Activated T-cell treated with anti-CD3 and anti-CD28 coated beads, Interleukin-2, amount 50 U/mL, for 72 hours (primary cell): Measurements from ENCODE around the gene LMX1A. TPM values are rescaled to one million over a fixed set of nuclear protein-coding genes. Genes with fewer than 3 reads are reported as not detected.

ENCODE experiments used
- ATAC-seq, 2 donors: fragments of 150-1000 bp; cut with Tn5 transposase; replicated peaks in 1 of 2; 2 replicates each; pipeline ENCODE4 v1.10.0; 2021; ENCODE audit warnings: moderate library complexity in 2 of 2, mild to moderate bottlenecking in 1 of 2
- DNase-seq, 2 donors: peaks; one replicate each; pipeline ENCODE4 v3.0.0; 2021 to 2022; ENCODE audit warnings: mixed read lengths in 1 of 2
- H3K27ac Mint-ChIP-seq: one replicate; pipeline ENCODE4 v1.8.0; 2022; ENCODE audit warnings: mild to moderate bottlenecking, moderate library complexity, mixed read lengths
- H3K27me3 Mint-ChIP-seq: one replicate; pipeline ENCODE4 v1.8.0; 2022; ENCODE audit warnings: low read depth, mixed read lengths
- H3K36me3 Mint-ChIP-seq, 2 donors: one replicate each; pipeline ENCODE4 v1.8.0; 2022; ENCODE audit warnings: mixed read lengths in 2 of 2, mild to moderate bottlenecking in 1 of 2; ENCODE audit not compliant: insufficient read depth in 2 of 2
- H3K4me1 Mint-ChIP-seq: one replicate; pipeline ENCODE4 v1.8.0; 2022; ENCODE audit warnings: low read depth, mixed read lengths
- H3K4me3 Mint-ChIP-seq, 2 donors: one replicate each; pipeline ENCODE4 v1.8.0; 2022; ENCODE audit warnings: mild to moderate bottlenecking in 2 of 2, mixed read lengths in 2 of 2, moderate library complexity in 2 of 2
- H3K9me3 Mint-ChIP-seq, 2 donors: one replicate each; pipeline ENCODE4 v1.8.0; 2022; ENCODE audit warnings: mixed read lengths in 2 of 2
- total RNA-seq, 2 donors: library from RNA; stranded (reverse); gene quantifications; one replicate each; pipeline ENCODE4 v1.2.3, GENCODE V29; 2022

LMX1A gene
- total RNA-seq, 2 donors from 2014 or later, result not detected

- H3K9me3 Mint-ChIP-seq, result peaks cover 0 to 2% of the 10 kb centered on the region in 2 donors
- H3K27ac Mint-ChIP-seq, result no peak overlapping the region
- no peaks in the 10 kb centered on the region for H3K36me3 Mint-ChIP-seq
- DNase-seq, result peak; percentile 40 to 50
- H3K27me3 Mint-ChIP-seq, result peaks cover 43% of the 10 kb centered on the region
- no peaks in the 10 kb centered on the region for H3K4me1 Mint-ChIP-seq
- ATAC-seq, result no peak
- H3K4me3 Mint-ChIP-seq, result no peak overlapping the region
Observed at GRCh38 chr1:165257969-165258459, 98.5 kb downstream of the LMX1A start.

DNA sequence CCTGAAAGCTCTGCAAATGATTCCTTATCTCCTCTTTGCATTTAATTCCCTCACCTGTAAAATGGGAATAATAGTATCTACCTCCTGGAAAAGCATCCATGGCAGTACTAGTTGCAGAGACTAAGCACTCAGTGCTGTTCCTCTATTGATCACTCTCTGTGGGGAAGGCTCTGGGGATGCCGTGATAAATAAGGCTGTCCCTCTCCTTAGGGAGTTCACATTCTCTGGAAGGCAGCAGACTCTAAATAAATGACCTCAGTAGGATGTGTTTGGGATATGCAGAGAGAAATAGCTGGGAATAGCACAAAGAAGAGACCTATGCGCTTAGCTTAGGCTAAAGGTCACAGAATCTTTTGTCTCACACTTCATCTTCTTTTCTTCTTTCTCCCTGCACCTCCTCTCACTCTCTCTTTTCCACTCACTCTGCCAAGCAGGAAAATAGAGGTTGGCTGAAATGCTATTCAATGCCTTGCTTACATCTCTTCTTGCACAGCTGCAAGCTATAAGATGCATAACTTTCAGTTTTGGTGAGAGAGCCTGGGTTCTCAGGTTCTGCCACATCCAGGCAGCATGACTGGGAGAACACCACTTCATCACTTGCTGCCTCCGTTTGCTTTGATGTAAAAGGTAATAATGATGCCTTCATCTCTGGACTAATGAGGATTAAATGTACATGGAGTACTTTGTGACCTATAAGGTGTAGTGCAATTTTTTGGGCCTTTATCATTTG is 101.5 kb downstream of the LMX1A start:
- no peaks in the 10 kb centered on the region for H3K9me3 Mint-ChIP-seq
- H3K4me1 Mint-ChIP-seq, result no peaks in the 10 kb centered on the region
- peaks cover 39% of the 10 kb centered on the region for H3K27me3 Mint-ChIP-seq
- no peaks in the 10 kb centered on the region for H3K36me3 Mint-ChIP-seq
- no peak overlapping the region for H3K4me3 Mint-ChIP-seq
- DNase-seq (no peak), ATAC-seq (no peak)
- no peak overlapping the region for H3K27ac Mint-ChIP-seq

GRCh38 chr1:165254376-165254775 is 102.1 kb downstream of the LMX1A start:
- Mint-ChIP-seq H3K27ac (no peak overlapping the region), H3K4me1 (no peaks in the 10 kb centered on the region), H3K36me3 (no peaks in the 10 kb centered on the region), H3K4me3 (no peak overlapping the region), H3K27me3 (peaks cover 32% of the 10 kb centered on the region), H3K9me3 (no peaks in the 10 kb centered on the region)
- DNase-seq (no peak), ATAC-seq (no peak)

- Mint-ChIP-seq H3K27me3 (peaks cover 32% of the 10 kb centered on the region), H3K36me3 (no peaks in the 10 kb centered on the region), H3K9me3 (no peaks in the 10 kb centered on the region), H3K4me3 (no peak overlapping the region), H3K27ac (no peak overlapping the region), H3K4me1 (no peaks in the 10 kb centered on the region)
- no peak for ATAC-seq
- DNase-seq, result no peak
Observed at GRCh38 chr1:165253818-165254254, 102.7 kb downstream of the LMX1A start.

DNA sequence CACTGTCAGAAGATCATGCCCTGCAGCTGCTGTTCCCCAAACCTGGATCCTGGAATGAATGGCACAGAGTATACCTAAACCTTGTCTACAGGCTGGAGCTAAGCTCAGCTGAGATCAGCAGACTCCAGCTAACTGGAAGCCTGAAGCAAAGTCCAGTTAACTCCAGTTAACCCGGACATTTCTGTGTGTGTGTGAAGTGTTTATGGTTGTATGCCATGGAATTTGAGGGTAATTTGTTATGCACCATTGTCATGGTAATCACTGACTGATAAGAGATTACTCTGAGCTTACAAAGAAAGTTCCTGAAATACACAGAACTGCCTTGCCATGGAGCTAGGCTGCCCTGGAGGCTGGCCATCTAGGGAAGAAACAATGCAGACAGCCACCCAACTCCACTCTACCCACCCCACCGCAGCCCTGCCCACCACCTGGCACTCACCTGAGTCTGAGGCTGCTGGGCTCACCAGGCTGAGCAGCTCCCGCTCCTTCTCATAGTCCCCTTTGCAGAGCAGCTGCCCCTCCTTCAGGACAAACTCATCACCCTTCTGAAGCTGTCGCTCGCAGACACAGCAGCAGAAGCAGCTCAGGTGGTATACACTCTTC is 107.4 kb downstream of the LMX1A start:
- H3K36me3 Mint-ChIP-seq, result no peaks in the 10 kb centered on the region
- peaks cover 14% of the 10 kb centered on the region for H3K27me3 Mint-ChIP-seq
- H3K9me3 Mint-ChIP-seq, result no peaks in the 10 kb centered on the region
- no peak for ATAC-seq
- DNase-seq, result no peak
- H3K4me3 Mint-ChIP-seq, result no peak overlapping the region
- no peaks in the 10 kb centered on the region for H3K4me1 Mint-ChIP-seq
- no peak overlapping the region for H3K27ac Mint-ChIP-seq

GRCh38 chr1:165241952-165242351 is 114.6 kb downstream of the LMX1A start:
- Mint-ChIP-seq H3K4me1 (no peaks in the 10 kb centered on the region), H3K9me3 (no peaks in the 10 kb centered on the region), H3K27me3 (peaks cover 38% of the 10 kb centered on the region), H3K36me3 (no peaks in the 10 kb centered on the region), H3K4me3 (no peak overlapping the region), H3K27ac (no peak overlapping the region)
- ATAC-seq (no peak), DNase-seq (no peak)

GRCh38 chr1:165241321-165241720 is 115.2 kb downstream of the LMX1A start:
- H3K4me3 Mint-ChIP-seq, result no peak overlapping the region
- H3K36me3 Mint-ChIP-seq, result no peaks in the 10 kb centered on the region
- no peaks in the 10 kb centered on the region for H3K9me3 Mint-ChIP-seq
- no peak for DNase-seq
- ATAC-seq, result no peak
- H3K4me1 Mint-ChIP-seq, result no peaks in the 10 kb centered on the region
- H3K27ac Mint-ChIP-seq, result no peak overlapping the region
- H3K27me3 Mint-ChIP-seq, result peaks cover 40% of the 10 kb centered on the region

DNA sequence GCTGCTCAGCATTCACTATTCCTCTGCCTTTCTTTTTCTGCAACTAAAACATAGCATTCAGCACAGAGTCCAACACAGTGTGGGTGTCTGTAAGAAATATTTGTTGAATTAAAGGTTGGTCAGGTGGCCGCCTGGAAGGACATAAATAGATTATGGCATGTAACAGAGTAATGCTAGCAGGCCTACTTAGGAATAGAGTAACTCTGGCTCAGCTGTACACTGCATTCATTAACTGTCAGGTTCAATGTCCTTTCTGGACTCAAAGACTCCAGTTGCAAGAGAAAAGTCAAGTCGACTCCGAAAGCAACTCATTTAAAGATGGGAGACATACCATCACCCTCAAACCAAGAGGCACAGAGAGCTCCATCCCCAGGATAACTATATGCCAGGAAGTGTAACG is 116.0 kb downstream of the LMX1A start:
- no peak overlapping the region for H3K27ac Mint-ChIP-seq
- no peaks in the 10 kb centered on the region for H3K9me3 Mint-ChIP-seq
- H3K4me1 Mint-ChIP-seq, result no peaks in the 10 kb centered on the region
- no peak overlapping the region for H3K4me3 Mint-ChIP-seq
- peaks cover 41% of the 10 kb centered on the region for H3K27me3 Mint-ChIP-seq
- no peak for DNase-seq
- H3K36me3 Mint-ChIP-seq, result no peaks in the 10 kb centered on the region
- no peak for ATAC-seq

- no peaks in the 10 kb centered on the region for H3K9me3 Mint-ChIP-seq
- H3K4me3 Mint-ChIP-seq, result no peak overlapping the region
- H3K27ac Mint-ChIP-seq, result no peak overlapping the region
- no peaks in the 10 kb centered on the region for H3K4me1 Mint-ChIP-seq
- ATAC-seq (no peak), DNase-seq (no peak)
- H3K27me3 Mint-ChIP-seq, result peaks cover 45% of the 10 kb centered on the region
- H3K36me3 Mint-ChIP-seq, result no peaks in the 10 kb centered on the region
Observed at GRCh38 chr1:165239873-165240272, 116.6 kb downstream of the LMX1A start.

GRCh38 chr1:165235777-165236291 is 120.7 kb downstream of the LMX1A start:
- Mint-ChIP-seq H3K9me3 (no peaks in the 10 kb centered on the region), H3K36me3 (no peaks in the 10 kb centered on the region), H3K27me3 (peaks cover 50% of the 10 kb centered on the region), H3K4me3 (peak overlapping the region; percentile 37), H3K4me1 (no peaks in the 10 kb centered on the region), H3K27ac (no peak overlapping the region)
- ATAC-seq, result no peak
- DNase-seq, result no peak

GRCh38 chr1:165235155-165235776 is 121.2 kb downstream of the LMX1A start:
- no peaks in the 10 kb centered on the region for H3K9me3 Mint-ChIP-seq
- H3K4me3 Mint-ChIP-seq, result peak overlapping the region; percentile 37 to 43
- H3K27ac Mint-ChIP-seq, result no peak overlapping the region
- peaks cover 49% of the 10 kb centered on the region for H3K27me3 Mint-ChIP-seq
- ATAC-seq (no peak), DNase-seq (no peak)
- no peaks in the 10 kb centered on the region for H3K36me3 Mint-ChIP-seq
- no peaks in the 10 kb centered on the region for H3K4me1 Mint-ChIP-seq

GRCh38 chr1:165234149-165234548 is 122.4 kb downstream of the LMX1A start:
- Mint-ChIP-seq H3K27me3 (peaks cover 49% of the 10 kb centered on the region), H3K36me3 (no peaks in the 10 kb centered on the region)

GRCh38 chr1:165228676-165229075 is 127.8 kb downstream of the LMX1A start:
- Mint-ChIP-seq H3K9me3 (peaks cover 0 to 4% of the 10 kb centered on the region in 2 donors), H3K4me3 (no peak overlapping the region), H3K4me1 (no peaks in the 10 kb centered on the region), H3K27me3 (peaks cover 6% of the 10 kb centered on the region), H3K27ac (no peak overlapping the region), H3K36me3 (no peaks in the 10 kb centered on the region)
- DNase-seq, result no peak
- ATAC-seq, result no peak

More at GRCh38 chr1:165234149-165234548, 122.4 kb downstream of the LMX1A start:
- ATAC-seq, result no peak
- Mint-ChIP-seq H3K4me3 (no peak overlapping the region), H3K27ac (no peak overlapping the region), H3K4me1 (no peaks in the 10 kb centered on the region), H3K9me3 (no peaks in the 10 kb centered on the region)
- DNase-seq, result no peak
